Measurements from ENCODE around the gene FASTKD1. TPM values are rescaled to one million over a fixed set of nuclear protein-coding genes. Genes with fewer than 3 reads are reported as not detected.
"Not testable (repeated sequence)": the region's sequence is repeated elsewhere in the genome, so short reads cannot be mapped to it uniquely, and the experiment has no call there.

The FASTKD1 gene
- total and polyA plus RNA-seq, 4 donors: 7.0 to 24.2 (median 14.9) TPM

DNA sequence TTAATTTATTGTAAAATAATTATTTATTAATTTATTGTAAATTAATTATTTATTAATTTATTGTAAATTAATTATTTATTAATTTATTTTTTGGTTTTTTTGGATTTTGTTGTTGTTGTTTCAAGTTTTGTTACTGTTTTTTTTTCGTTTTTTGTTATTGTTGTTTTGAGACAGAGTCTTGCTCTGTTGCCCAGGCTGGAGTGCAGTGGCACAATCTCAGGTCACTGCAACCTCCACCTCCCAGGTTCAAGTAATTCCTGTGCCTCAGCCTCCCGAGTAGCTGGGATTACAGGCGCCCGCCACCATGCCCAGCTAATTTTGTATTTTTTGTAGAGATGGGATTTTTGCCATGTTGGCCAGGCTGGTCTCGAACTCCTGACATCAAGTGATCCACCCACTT lies 11.6 kb downstream of the FASTKD1 start:
- DNase-seq; H3K4me1 ChIP-seq (ENCODE audit: control insufficient read depth in 1 of 2, insufficient read depth in 2 of 2, low read length in 2 of 2); H3K9me3 ChIP-seq (ENCODE audit: control insufficient read depth, low read length); H3K36me3 ChIP-seq (ENCODE audit: control insufficient read depth in 1 of 2, insufficient read depth in 2 of 2, low read length in 1 of 2); H3K27ac ChIP-seq (ENCODE audit: low read depth in 1 of 2, low read length in 2 of 2); ATAC-seq (ENCODE audit: low FRiP score); H3K4me3 ChIP-seq (ENCODE audit: low read length in 2 of 2); H3K27me3 ChIP-seq (ENCODE audit: control insufficient read depth in 1 of 2, insufficient read depth in 2 of 2, low read length in 1 of 2); intact Hi-C loops (cut with DNase I): not testable (repeated sequence)
- WGBS, 2 donors: 95 to 98% methylated on average over 5 of the region's 5 CpGs

DNA sequence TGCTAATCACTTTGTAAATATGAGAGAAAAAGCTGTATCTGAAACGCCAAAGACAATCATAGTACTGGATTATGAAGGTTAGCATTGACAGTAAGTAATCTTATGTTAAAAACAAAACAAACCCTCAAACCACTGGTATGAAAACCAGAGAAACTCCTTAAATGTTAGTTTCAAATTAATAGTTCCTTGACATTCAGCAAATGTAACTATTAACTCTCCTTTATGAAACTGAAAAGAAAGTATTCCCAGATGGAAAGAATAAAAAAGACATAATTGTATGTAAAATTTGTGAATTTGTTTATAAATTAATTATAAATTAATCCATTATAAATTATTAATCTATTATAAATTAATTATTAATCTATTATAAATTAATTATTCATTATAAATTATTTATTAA lies 12.3 kb downstream of the FASTKD1 start:
- H3K27ac ChIP-seq (ENCODE audit: low read depth in 1 of 2, low read length in 2 of 2): no peak overlapping the region
- WGBS, 2 donors: 91 to 100% methylated on average over 1 of the region's 1 CpG
- no peaks in the 10 kb centered on the region for H3K4me1 ChIP-seq (ENCODE audit: control insufficient read depth in 1 of 2, insufficient read depth in 2 of 2, low read length in 2 of 2)
- H3K4me3 ChIP-seq (ENCODE audit: low read length in 2 of 2): no peak overlapping the region
- H3K9me3 ChIP-seq (ENCODE audit: control insufficient read depth, low read length): no peaks in the 10 kb centered on the region
- H3K27me3 ChIP-seq (ENCODE audit: control insufficient read depth in 1 of 2, insufficient read depth in 2 of 2, low read length in 1 of 2): no peaks in the 10 kb centered on the region
- ATAC-seq (ENCODE audit: low FRiP score) (no peak), DNase-seq (no peak)
- intact Hi-C loops (cut with DNase I): no loop called here
- peaks cover 0 to 2% of the 10 kb centered on the region in 2 donors for H3K36me3 ChIP-seq (ENCODE audit: control insufficient read depth in 1 of 2, insufficient read depth in 2 of 2, low read length in 1 of 2)

GRCh38 chr2:169546756-169547155 lies 26.9 kb downstream of the FASTKD1 start:
- DNase-seq: no peak
- no peak overlapping the region for H3K4me3 ChIP-seq (ENCODE audit: low read length in 2 of 2)
- WGBS, 2 donors: 94 to 98% methylated on average over 2 of the region's 2 CpGs
- peaks cover 0 to 5% of the 10 kb centered on the region in 2 donors for H3K36me3 ChIP-seq (ENCODE audit: control insufficient read depth in 1 of 2, insufficient read depth in 2 of 2, low read length in 1 of 2)
- no peaks in the 10 kb centered on the region for H3K27me3 ChIP-seq (ENCODE audit: control insufficient read depth in 1 of 2, insufficient read depth in 2 of 2, low read length in 1 of 2)
- intact Hi-C loops (cut with DNase I): no loop called here
- H3K27ac ChIP-seq (ENCODE audit: low read depth in 1 of 2, low read length in 2 of 2): no peak overlapping the region
- H3K9me3 ChIP-seq (ENCODE audit: control insufficient read depth, low read length): no peaks in the 10 kb centered on the region
- no peaks in the 10 kb centered on the region for H3K4me1 ChIP-seq (ENCODE audit: control insufficient read depth in 1 of 2, insufficient read depth in 2 of 2, low read length in 2 of 2)
- no peak for ATAC-seq (ENCODE audit: low FRiP score)

DNA sequence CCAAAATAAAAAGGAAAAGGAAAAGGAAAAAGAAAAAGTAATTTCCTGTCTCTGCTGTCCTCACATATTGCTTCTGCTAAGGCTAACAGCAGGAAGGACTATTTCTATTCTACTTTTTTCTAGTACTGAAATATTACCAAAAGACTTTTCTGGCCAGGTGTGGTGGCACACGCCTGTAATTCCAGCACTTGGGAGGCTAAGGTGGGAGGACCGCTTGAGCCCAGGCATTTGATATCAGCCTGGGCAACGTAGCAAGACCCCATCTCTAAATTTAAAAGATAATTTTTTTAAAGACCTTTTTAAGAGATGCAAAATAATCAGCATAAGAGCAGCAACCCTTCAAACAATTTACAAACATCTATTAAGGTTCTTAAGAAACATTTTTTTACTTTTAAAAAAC lies 31.2 kb downstream of the FASTKD1 start:
- no peak overlapping the region for H3K4me3 ChIP-seq (ENCODE audit: low read length in 2 of 2)
- H3K27me3 ChIP-seq (ENCODE audit: control insufficient read depth in 1 of 2, insufficient read depth in 2 of 2, low read length in 1 of 2): no peaks in the 10 kb centered on the region
- 92 to 96% methylated on average over 3 of the region's 3 CpGs for WGBS, 2 donors
- DNase-seq: no peak
- ATAC-seq (ENCODE audit: low FRiP score): no peak
- intact Hi-C loops (cut with DNase I): no loop called here
- H3K4me1 ChIP-seq (ENCODE audit: control insufficient read depth in 1 of 2, insufficient read depth in 2 of 2, low read length in 2 of 2): no peaks in the 10 kb centered on the region
- H3K27ac ChIP-seq (ENCODE audit: low read depth in 1 of 2, low read length in 2 of 2): no peak overlapping the region
- H3K36me3 ChIP-seq (ENCODE audit: control insufficient read depth in 1 of 2, insufficient read depth in 2 of 2, low read length in 1 of 2): peaks cover 0 to 3% of the 10 kb centered on the region in 2 donors
- H3K9me3 ChIP-seq (ENCODE audit: control insufficient read depth, low read length): no peaks in the 10 kb centered on the region

- Histone ChIP-seq H3K4me1 (ENCODE audit: control insufficient read depth in 1 of 2, insufficient read depth in 2 of 2, low read length in 2 of 2) (no peaks in the 10 kb centered on the region), H3K27ac (ENCODE audit: low read depth in 1 of 2, low read length in 2 of 2) (no peak overlapping the region), H3K4me3 (ENCODE audit: low read length in 2 of 2) (no peak overlapping the region), H3K27me3 (ENCODE audit: control insufficient read depth in 1 of 2, insufficient read depth in 2 of 2, low read length in 1 of 2) (no peaks in the 10 kb centered on the region), H3K9me3 (ENCODE audit: control insufficient read depth, low read length) (no peaks in the 10 kb centered on the region), H3K36me3 (ENCODE audit: control insufficient read depth in 1 of 2, insufficient read depth in 2 of 2, low read length in 1 of 2) (no peaks in the 10 kb centered on the region)
- 65 to 70% methylated on average over 2 of the region's 2 CpGs for WGBS, 2 donors
- DNase-seq (no peak), ATAC-seq (ENCODE audit: low FRiP score) (no peak)
- intact Hi-C loops (cut with DNase I): no loop called here
Observed at GRCh38 chr2:169540146-169540545, 33.5 kb downstream of the FASTKD1 start.

GRCh38 chr2:169539460-169539859 lies 34.2 kb downstream of the FASTKD1 start:
- ATAC-seq (ENCODE audit: low FRiP score); DNase-seq: not testable (repeated sequence)
- WGBS, 2 donors: 91 to 94% methylated on average over 2 of the region's 2 CpGs

GRCh38 chr2:169528271-169528701 lies 45.4 kb downstream of the FASTKD1 start:
- H3K36me3 ChIP-seq (ENCODE audit: control insufficient read depth in 1 of 2, insufficient read depth in 2 of 2, low read length in 1 of 2): peaks cover 0 to 3% of the 10 kb centered on the region in 2 donors
- peak; percentile 68 to 81 for DNase-seq
- intact Hi-C loops (cut with DNase I): loop anchor here in 1 of 2 donors (10.0 kb wide), 1 partner anchor 397 kb away; no protein-coding TSS in a partner anchor

More at GRCh38 chr2:169539460-169539859, 34.2 kb downstream of the FASTKD1 start:
- H3K27me3 ChIP-seq (ENCODE audit: control insufficient read depth in 1 of 2, insufficient read depth in 2 of 2, low read length in 1 of 2); H3K9me3 ChIP-seq (ENCODE audit: control insufficient read depth, low read length); intact Hi-C loops (cut with DNase I); H3K4me1 ChIP-seq (ENCODE audit: control insufficient read depth in 1 of 2, insufficient read depth in 2 of 2, low read length in 2 of 2); H3K27ac ChIP-seq (ENCODE audit: low read depth in 1 of 2, low read length in 2 of 2); H3K36me3 ChIP-seq (ENCODE audit: control insufficient read depth in 1 of 2, insufficient read depth in 2 of 2, low read length in 1 of 2); H3K4me3 ChIP-seq (ENCODE audit: low read length in 2 of 2): not testable (repeated sequence)

DNA sequence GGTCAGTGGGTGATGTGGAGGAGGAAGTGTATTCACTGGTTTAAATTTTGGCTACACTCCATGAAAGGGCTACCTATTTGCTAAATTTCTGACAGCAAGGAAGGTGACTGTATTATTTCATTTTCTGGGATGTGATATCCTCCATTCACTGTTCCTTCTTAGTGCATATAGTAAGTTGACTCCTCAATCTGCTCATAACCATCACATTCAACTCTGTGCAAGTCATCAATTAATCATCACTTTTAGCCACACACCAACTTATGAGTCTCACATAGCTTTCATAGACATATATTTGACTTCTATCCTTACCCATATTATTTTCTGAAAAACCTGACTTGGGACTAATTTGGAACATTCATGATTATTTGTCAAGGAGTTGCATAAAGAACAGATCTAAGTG lies 47.2 kb downstream of the FASTKD1 start:
- Histone ChIP-seq H3K36me3 (ENCODE audit: control insufficient read depth in 1 of 2, insufficient read depth in 2 of 2, low read length in 1 of 2) (peaks cover 0 to 3% of the 10 kb centered on the region in 2 donors), H3K4me3 (ENCODE audit: low read length in 2 of 2) (no peak overlapping the region), H3K4me1 (ENCODE audit: control insufficient read depth in 1 of 2, insufficient read depth in 2 of 2, low read length in 2 of 2) (no peaks in the 10 kb centered on the region), H3K9me3 (ENCODE audit: control insufficient read depth, low read length) (no peaks in the 10 kb centered on the region), H3K27ac (ENCODE audit: low read depth in 1 of 2, low read length in 2 of 2) (no peak overlapping the region), H3K27me3 (ENCODE audit: control insufficient read depth in 1 of 2, insufficient read depth in 2 of 2, low read length in 1 of 2) (no peaks in the 10 kb centered on the region)
- no peak for ATAC-seq (ENCODE audit: low FRiP score)
- DNase-seq: no peak
- intact Hi-C loops (cut with DNase I): loop anchor here in 1 of 2 donors (10.0 kb wide), 1 partner anchor 398 kb away; no protein-coding TSS in a partner anchor

More at GRCh38 chr2:169528271-169528701, 45.4 kb downstream of the FASTKD1 start:
- Histone ChIP-seq H3K27me3 (ENCODE audit: control insufficient read depth in 1 of 2, insufficient read depth in 2 of 2, low read length in 1 of 2) (no peaks in the 10 kb centered on the region), H3K4me1 (ENCODE audit: control insufficient read depth in 1 of 2, insufficient read depth in 2 of 2, low read length in 2 of 2) (no peaks in the 10 kb centered on the region), H3K4me3 (ENCODE audit: low read length in 2 of 2) (no peak overlapping the region), H3K9me3 (ENCODE audit: control insufficient read depth, low read length) (no peaks in the 10 kb centered on the region), H3K27ac (ENCODE audit: low read depth in 1 of 2, low read length in 2 of 2) (no peak overlapping the region)
- 15 to 25% methylated on average over 2 of the region's 2 CpGs for whole genome bisulfite sequencing, 2 donors
- no peak for ATAC-seq (ENCODE audit: low FRiP score)

- peaks cover 0 to 3% of the 10 kb centered on the region in 2 donors for H3K36me3 ChIP-seq (ENCODE audit: control insufficient read depth in 1 of 2, insufficient read depth in 2 of 2, low read length in 1 of 2)
Observed at GRCh38 chr2:169525434-169525833, 48.2 kb downstream of the FASTKD1 start.

More at GRCh38 chr2:169525434-169525833, 48.2 kb downstream of the FASTKD1 start:
- Histone ChIP-seq H3K4me1 (ENCODE audit: control insufficient read depth in 1 of 2, insufficient read depth in 2 of 2, low read length in 2 of 2) (no peaks in the 10 kb centered on the region), H3K4me3 (ENCODE audit: low read length in 2 of 2) (no peak overlapping the region), H3K9me3 (ENCODE audit: control insufficient read depth, low read length) (no peaks in the 10 kb centered on the region), H3K27ac (ENCODE audit: low read depth in 1 of 2, low read length in 2 of 2) (no peak overlapping the region), H3K27me3 (ENCODE audit: control insufficient read depth in 1 of 2, insufficient read depth in 2 of 2, low read length in 1 of 2) (no peaks in the 10 kb centered on the region)
- no peak for DNase-seq
- ATAC-seq (ENCODE audit: low FRiP score): no peak
- WGBS, 2 donors: 66 to 75% methylated on average over 2 of the region's 2 CpGs
- intact Hi-C loops (cut with DNase I): loop anchor here in 1 of 2 donors (10.0 kb wide), 1 partner anchor 399 kb away; no protein-coding TSS in a partner anchor

Data from aorta (tissue), 5 donors.